GM19468 (cell line): ENCODE results near the gene PGK2.

ENCODE experiments used
- ATAC-seq: cut with Tn5 transposase; IDR thresholded peaks from one replicate; pipeline ENCODE4 v1.9.1; 2021; ENCODE audit warnings: mild to moderate bottlenecking, moderate library complexity, moderate number of reproducible peaks; ENCODE audit not compliant: unreplicated experiment; ENCODE audit errors: extremely low read depth

Gene PGK2

GRCh38 chr6:49743429-49743828 is 43.7 kb downstream of the PGK2 start:
- ATAC-seq: no peak

GRCh38 chr6:49739423-49739822 is 47.7 kb downstream of the PGK2 start:
- no peak for ATAC-seq

GRCh38 chr6:49736017-49736508 is 51.0 kb downstream of the PGK2 start:
- ATAC-seq: no peak
